ENCODE results near the gene GCNT2.

DNA sequence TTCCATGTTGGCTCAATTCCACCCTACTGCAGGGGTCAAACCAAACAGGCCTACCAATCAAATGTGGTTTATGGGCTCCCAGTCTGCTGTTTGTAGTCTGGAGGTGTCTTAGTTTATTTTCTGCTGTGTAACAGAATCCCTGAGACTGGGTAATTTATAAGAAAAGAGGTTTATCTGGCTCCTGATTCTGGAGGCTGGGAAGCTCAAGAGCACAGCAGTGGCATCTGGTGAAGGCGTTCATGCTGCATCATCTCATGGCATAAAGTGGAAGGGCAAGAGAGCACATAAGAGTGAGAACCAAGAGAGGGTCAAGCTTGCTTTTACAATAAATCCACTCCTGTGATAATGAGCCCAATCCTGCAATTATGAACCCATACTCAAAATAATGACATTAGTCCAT, 87.9 kb downstream of the GCNT2 start:
- TF ChIP-seq POLR2A (IDR thresholded peaks at IDR 0.05): no peak
- TF ChIP-seq, protein P1, sequence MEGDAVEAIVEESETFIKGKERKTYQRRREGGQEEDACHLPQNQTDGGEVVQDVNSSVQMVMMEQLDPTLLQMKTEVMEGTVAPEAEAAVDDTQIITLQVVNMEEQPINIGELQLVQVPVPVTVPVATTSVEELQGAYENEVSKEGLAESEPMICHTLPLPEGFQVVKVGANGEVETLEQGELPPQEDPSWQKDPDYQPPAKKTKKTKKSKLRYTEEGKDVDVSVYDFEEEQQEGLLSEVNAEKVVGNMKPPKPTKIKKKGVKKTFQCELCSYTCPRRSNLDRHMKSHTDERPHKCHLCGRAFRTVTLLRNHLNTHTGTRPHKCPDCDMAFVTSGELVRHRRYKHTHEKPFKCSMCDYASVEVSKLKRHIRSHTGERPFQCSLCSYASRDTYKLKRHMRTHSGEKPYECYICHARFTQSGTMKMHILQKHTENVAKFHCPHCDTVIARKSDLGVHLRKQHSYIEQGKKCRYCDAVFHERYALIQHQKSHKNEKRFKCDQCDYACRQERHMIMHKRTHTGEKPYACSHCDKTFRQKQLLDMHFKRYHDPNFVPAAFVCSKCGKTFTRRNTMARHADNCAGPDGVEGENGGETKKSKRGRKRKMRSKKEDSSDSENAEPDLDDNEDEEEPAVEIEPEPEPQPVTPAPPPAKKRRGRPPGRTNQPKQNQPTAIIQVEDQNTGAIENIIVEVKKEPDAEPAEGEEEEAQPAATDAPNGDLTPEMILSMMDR (IDR thresholded peaks at IDR 0.05): no peak

All from Peyer's patch (tissue), 4 donors.